HG02870 (cell line): ENCODE results near the gene WNT4.

Experiments used
- ATAC-seq: cut with Tn5 transposase; IDR thresholded peaks from one replicate; pipeline ENCODE4 v1.9.1; 2021; ENCODE audit warnings: mild to moderate bottlenecking, moderate library complexity; ENCODE audit not compliant: unreplicated experiment

WNT4 gene

GRCh38 chr1:22089134-22089571 is 53.7 kb downstream of the WNT4 start:
- ATAC-seq, result no peak

GRCh38 chr1:22088331-22088730 is 54.6 kb downstream of the WNT4 start:
- ATAC-seq, result no peak

- ATAC-seq, result no peak
These were observed 62.7 kb downstream of the WNT4 start for GRCh38 chr1:22080191-22080590.

GRCh38 chr1:22078133-22078532 is 64.8 kb downstream of the WNT4 start:
- ATAC-seq, result no peak

- no peak for ATAC-seq
These were observed 65.2 kb downstream of the WNT4 start for GRCh38 chr1:22077728-22078127.

- ATAC-seq, result no peak
These were observed 66.6 kb downstream of the WNT4 start for GRCh38 chr1:22076346-22076745.

- no peak for ATAC-seq
These were observed 67.2 kb downstream of the WNT4 start for GRCh38 chr1:22075718-22076117.

- no peak for ATAC-seq
These were observed 68.1 kb downstream of the WNT4 start for GRCh38 chr1:22074803-22075202.

- ATAC-seq, result no peak
These were observed 71.4 kb downstream of the WNT4 start for GRCh38 chr1:22071511-22071910.
